Colonic mucosa (tissue), 4 donors: ENCODE results near the gene PIP5K1B. TPM values are rescaled to one million over a fixed set of nuclear protein-coding genes. Genes with fewer than 3 reads are reported as not detected.

Source experiments
- DNase-seq: peaks from one replicate; pipeline ENCODE4 v3.0.0-alpha.2; 2020
- H3K27ac ChIP-seq: fragments of 200-600 bp; one replicate; pipeline ENCODE4 v1.8.0; 2021
- H3K27me3 ChIP-seq: fragments of 200-600 bp; one replicate; pipeline ENCODE4 v1.8.0; 2021
- H3K36me3 ChIP-seq: fragments of 200-600 bp; one replicate; pipeline ENCODE4 v1.8.0; 2021
- H3K4me1 ChIP-seq: fragments of 200-600 bp; one replicate; pipeline ENCODE4 v1.8.0; 2021; ENCODE audit warnings: mild to moderate bottlenecking
- H3K4me3 ChIP-seq: fragments of 200-600 bp; one replicate; pipeline ENCODE4 v1.8.0; 2021
- H3K9ac ChIP-seq, 2 donors: one replicate each; pipeline ENCODE4 v1.7.0; 2013; ENCODE audit warnings: control low read depth in 2 of 2, low read depth in 2 of 2, low read length in 2 of 2
- H3K9me3 ChIP-seq: fragments of 200-600 bp; one replicate; pipeline ENCODE4 v1.8.0; 2021
- intact Hi-C: fragments of 100-400 bp; cut with DNase I; formaldehyde crosslinking; loops from one replicate; pipeline ENCODE4 v1.14.1; 2022
- total RNA-seq, 2 donors: library from RNA; stranded (reverse); fragmentation: NEBNext Ultra II Directional in 1 of 2; extraction: Animal tissue kit (Norgen Biotek cat#: 25700) in 1 of 2; gene quantifications; one replicate each; pipeline ENCODE4 v1.2.1, GENCODE V29; 2021
- TF ChIP-seq, protein P1 (sequence below): fragments of 200-600 bp; IDR thresholded peaks from one replicate; pipeline ENCODE4 v1.8.0; 2022; ENCODE audit warnings: antibody characterized with exemption, mild to moderate bottlenecking
- donor health status: healthy.
- donor health status: DM: no; HTN: no; CAD: no.
- donor health status: DM: no; HTN: no; CAD: no.

PIP5K1B gene
- total RNA-seq, 2 donors from 2014 or later: 59.2 to 74.2 TPM

DNA sequence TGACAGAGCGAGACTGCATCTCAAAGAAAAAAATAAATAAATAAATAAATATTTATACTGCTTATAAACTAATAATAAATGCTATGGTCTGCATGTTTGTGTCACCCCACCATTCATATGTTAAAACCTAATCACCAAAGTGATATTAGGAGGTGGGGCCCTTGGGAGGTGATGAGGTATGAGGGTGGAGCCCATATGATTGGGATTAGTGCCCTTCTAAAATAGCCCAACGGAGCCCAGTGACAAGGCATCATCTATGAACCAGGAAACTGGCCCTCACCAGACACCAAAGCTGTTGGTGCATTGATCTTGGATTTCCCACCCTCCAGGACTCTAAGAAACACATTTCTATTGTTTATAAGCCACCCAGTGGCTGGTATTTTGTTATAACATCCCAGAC is 335.6 kb downstream of the PIP5K1B start:
- Histone ChIP-seq H3K9ac (no peak overlapping the region), H3K27me3 (no peaks in the 10 kb centered on the region), H3K36me3 (no peaks in the 10 kb centered on the region), H3K27ac (no peak overlapping the region), H3K4me3 (no peak overlapping the region), H3K4me1 (no peaks in the 10 kb centered on the region), H3K9me3 (no peaks in the 10 kb centered on the region)
- intact Hi-C loops: no loop called here
- no peak for DNase-seq
- TF ChIP-seq, protein P1, sequence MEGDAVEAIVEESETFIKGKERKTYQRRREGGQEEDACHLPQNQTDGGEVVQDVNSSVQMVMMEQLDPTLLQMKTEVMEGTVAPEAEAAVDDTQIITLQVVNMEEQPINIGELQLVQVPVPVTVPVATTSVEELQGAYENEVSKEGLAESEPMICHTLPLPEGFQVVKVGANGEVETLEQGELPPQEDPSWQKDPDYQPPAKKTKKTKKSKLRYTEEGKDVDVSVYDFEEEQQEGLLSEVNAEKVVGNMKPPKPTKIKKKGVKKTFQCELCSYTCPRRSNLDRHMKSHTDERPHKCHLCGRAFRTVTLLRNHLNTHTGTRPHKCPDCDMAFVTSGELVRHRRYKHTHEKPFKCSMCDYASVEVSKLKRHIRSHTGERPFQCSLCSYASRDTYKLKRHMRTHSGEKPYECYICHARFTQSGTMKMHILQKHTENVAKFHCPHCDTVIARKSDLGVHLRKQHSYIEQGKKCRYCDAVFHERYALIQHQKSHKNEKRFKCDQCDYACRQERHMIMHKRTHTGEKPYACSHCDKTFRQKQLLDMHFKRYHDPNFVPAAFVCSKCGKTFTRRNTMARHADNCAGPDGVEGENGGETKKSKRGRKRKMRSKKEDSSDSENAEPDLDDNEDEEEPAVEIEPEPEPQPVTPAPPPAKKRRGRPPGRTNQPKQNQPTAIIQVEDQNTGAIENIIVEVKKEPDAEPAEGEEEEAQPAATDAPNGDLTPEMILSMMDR: no peak

DNA sequence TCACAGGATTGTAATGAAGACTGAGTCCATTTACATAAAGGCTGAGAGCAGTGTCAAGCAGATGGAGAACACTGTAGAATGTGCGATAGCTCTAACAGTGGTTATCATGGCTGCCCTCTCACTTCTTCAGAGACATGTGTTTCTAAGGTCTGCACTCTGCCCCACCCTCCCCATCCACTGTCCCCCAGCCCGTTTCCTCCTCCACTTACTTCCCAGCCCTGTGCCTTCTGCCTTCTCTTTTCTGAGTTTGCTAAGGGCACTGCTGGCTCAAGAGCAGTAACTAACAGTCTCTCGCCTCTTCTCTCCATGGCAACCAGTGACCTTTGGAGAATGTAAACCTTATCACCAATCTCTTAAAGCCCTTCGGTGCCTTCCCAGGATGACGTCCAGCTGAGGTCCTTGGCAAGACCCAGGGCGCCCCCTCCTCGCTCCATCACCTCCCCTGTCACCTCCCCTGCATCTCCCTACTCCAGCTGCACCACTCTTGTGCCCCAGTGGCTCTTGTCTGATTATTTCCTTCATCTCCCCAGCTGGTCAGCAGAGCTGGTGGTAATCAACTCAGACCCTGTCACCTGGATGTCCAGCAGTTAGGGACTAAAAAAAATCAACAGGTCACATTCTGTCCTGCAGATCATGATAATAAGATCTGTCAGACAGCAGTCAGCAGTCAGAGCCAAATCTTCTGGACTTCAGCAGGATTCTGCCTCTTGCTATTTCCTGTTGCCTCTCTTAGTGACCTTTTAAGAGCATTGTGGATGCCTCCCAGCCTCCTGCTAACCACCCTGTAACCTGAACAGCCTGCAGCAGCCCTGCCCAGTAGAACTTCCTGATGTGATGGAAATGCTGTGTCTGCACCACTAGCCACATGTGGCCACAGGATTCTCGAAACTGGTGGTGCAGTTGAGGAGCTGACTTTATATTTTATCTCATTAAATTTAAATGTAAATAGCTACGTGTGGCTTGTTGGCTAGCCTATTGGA is 339.5 kb downstream of the PIP5K1B start:
- no peak overlapping the region for H3K27ac ChIP-seq
- intact Hi-C loops: no loop called here
- no peaks in the 10 kb centered on the region for H3K27me3 ChIP-seq
- H3K4me1 ChIP-seq: no peaks in the 10 kb centered on the region
- no peak overlapping the region for H3K9ac ChIP-seq
- no peaks in the 10 kb centered on the region for H3K36me3 ChIP-seq
- TF ChIP-seq, protein P1: no peak
- no peak overlapping the region for H3K4me3 ChIP-seq
- DNase-seq: no peak
- no peaks in the 10 kb centered on the region for H3K9me3 ChIP-seq

DNA sequence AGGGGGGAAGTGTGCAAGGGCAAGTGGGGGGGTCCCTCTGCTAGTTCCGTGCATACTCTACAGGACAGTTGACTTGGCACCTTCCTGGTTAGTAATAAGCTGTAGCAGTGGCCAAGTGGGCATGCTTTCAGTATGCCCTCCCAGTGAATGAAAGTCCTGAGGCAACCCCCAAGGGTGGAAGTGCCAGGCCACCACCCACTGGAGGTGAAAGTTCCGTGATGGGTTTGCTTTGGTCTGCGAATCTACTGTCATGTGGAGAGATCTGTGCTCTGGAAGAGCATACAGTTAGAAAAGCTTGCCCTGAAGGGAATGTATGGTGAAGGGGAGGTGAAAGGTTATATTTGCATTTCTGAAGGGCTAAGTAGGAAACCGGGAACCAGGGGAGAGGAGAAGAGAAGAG is 340.8 kb downstream of the PIP5K1B start:
- DNase-seq: no peak
- Histone ChIP-seq H3K9ac (no peak overlapping the region), H3K9me3 (no peaks in the 10 kb centered on the region), H3K4me1 (no peaks in the 10 kb centered on the region), H3K27ac (no peak overlapping the region), H3K27me3 (no peaks in the 10 kb centered on the region), H3K4me3 (no peak overlapping the region), H3K36me3 (no peaks in the 10 kb centered on the region)
- TF ChIP-seq, protein P1: no peak
- intact Hi-C loops: no loop called here

DNA sequence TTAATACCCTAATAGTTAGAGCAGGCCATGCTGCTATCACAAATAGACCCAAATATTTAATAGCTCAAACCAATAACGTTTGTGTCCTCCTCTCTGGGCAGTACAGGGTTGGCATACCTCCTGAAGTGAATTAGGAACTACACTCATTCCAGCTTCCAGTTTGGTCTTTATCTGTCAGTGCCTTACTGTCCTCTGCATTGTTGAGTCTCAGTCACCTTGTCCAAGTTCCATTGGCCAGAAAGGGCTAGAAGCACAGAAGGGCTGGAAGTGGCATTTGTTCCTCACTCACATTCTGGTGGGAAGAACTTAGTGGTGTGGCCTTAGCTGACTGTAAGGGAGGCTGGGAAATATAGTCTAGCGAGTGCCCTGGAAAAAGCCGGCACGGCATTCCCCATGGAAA is 341.7 kb downstream of the PIP5K1B start:
- peak overlapping the region in 1 of 2 donors; percentile 12 for H3K9ac ChIP-seq
- H3K27me3 ChIP-seq: no peaks in the 10 kb centered on the region
- DNase-seq: no peak
- H3K4me1 ChIP-seq: no peaks in the 10 kb centered on the region
- TF ChIP-seq, protein P1: no peak
- no peak overlapping the region for H3K27ac ChIP-seq
- no peaks in the 10 kb centered on the region for H3K36me3 ChIP-seq
- H3K4me3 ChIP-seq: no peak overlapping the region
- H3K9me3 ChIP-seq: no peaks in the 10 kb centered on the region
- intact Hi-C loops: no loop called here

DNA sequence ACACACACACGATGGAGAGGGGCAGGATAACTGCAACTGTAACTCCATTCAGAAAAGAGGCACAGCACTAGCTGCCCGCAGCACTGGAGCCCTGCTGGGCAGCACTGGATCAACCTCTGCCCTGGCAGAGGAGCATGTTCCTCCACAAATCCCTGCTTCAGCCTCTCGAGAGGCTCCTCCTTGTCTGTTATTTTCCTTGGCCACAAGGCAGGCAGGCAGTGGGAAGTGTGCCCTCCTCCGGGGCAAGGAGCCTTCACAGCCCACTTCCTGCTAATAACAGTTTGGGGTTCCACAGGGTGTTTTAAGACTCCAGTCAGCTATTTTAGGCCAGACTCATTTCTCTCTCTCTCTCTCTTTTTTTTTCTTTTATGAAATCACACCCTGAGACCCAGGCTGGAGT is 342.3 kb downstream of the PIP5K1B start:
- Histone ChIP-seq H3K4me1 (no peaks in the 10 kb centered on the region), H3K27me3 (no peaks in the 10 kb centered on the region), H3K36me3 (no peaks in the 10 kb centered on the region), H3K27ac (no peak overlapping the region), H3K9me3 (no peaks in the 10 kb centered on the region), H3K4me3 (no peak overlapping the region), H3K9ac (no peak overlapping the region)
- intact Hi-C loops: no loop called here
- no peak for DNase-seq
- TF ChIP-seq, protein P1: no peak
